H1 (cell line): Measurements from ENCODE around the gene WBP1. TPM values are rescaled to one million over a fixed set of nuclear protein-coding genes. Genes with fewer than 3 reads are reported as not detected.

Experiments used
- KDM1A ChIP-seq: fragments of 200-600, 300-600 bp; sonication (generic); IDR thresholded peaks from 2 replicates; pipeline ENCODE4 v1.7.1; 2016; ENCODE audit warnings: mild to moderate bottlenecking, low read length, borderline replicate concordance
- KDM4A ChIP-seq: IDR thresholded peaks from one replicate; pipeline ENCODE4 v1.7.1; 2012; ENCODE audit warnings: low read depth, mild to moderate bottlenecking, moderate library complexity, low read length, inconsistent platforms; ENCODE audit not compliant: severe bottlenecking
- MAX ChIP-seq: IDR thresholded peaks from 2 replicates; pipeline ENCODE4 v1.6.1; 2012; ENCODE audit warnings: inconsistent platforms
- polyA plus RNA-seq, 7 experiments: library from polyadenylated mRNA; depleted of rRNA in 3 of 7; stranded (reverse) in 5 of 7; unstranded in 2 of 7; fragments of >200 nt in 5 of 7; fragments of 200-250 nt in 2 of 7; gene quantifications; 1 replicate in 5 of 7; 2 replicates in 1 of 7; 4 replicates in 1 of 7; pipeline versions ENCODE4 v1.2.1 to v1.2.3, GENCODE V29; 2011 to 2013; ENCODE audit warnings: missing spikeins in 2 of 7, mixed read lengths in 2 of 7
- total RNA-seq: library from RNA; stranded (reverse); fragmentation: NEBNext Ultra II Directional; extraction: Animal tissue kit (Norgen Biotek cat#: 25700); gene quantifications from 2 replicates; pipeline ENCODE4 v1.2.1, GENCODE V29; 2021

Gene WBP1
- total and polyA plus RNA-seq, 2 of the 8 experiments (the other 6 are each of a cell fraction or from before 2014, with no cell fraction given) = 57.2 to 190 TPM

GRCh38 chr2:74413001-74413698 is 45.1 kb upstream of the WBP1 start (continued):
- no peak for TF ChIP-seq KDM1A
- TF ChIP-seq MAX = no peak
- no peak for TF ChIP-seq KDM4A
- TF ChIP-seq, all 59 proteins: peak for 0
